HepG2 (cell line): ENCODE results near the gene FKBP5. TPM values are rescaled to one million over a fixed set of nuclear protein-coding genes. Genes with fewer than 3 reads are reported as not detected.

Experiments
- ATAC-seq: fragments of 200-7000 bp; cut with Tn5 transposase; 3 replicates; pipeline ENCODE4 v1.9.1; 2020; ENCODE audit warnings: mild to moderate bottlenecking, moderate library complexity
- BruUV-seq: library from RNA; stranded (reverse); fragments of 400-500 nt; replicated peaks from 2 replicates; lab custom pipeline; 2021; lab: Mats Ljungman, UMichigan
- CTCF ChIA-PET: fragments of 300-600 bp; formaldehyde crosslinking; extraction: SDS; loops from one replicate; lab custom pipeline; 2021; ENCODE audit warnings: low total read pairs, inconsistent platforms, low intra/inter-chr PET ratio; lab: Yijun Ruan, JAX
- POLR2A ChIA-PET: fragments of 350-600 bp; sonication (Branson Sonifier 250); formaldehyde crosslinking; loops from one replicate; lab custom pipeline; 2020; ENCODE audit warnings: antibody characterized with exemption, inconsistent platforms; lab: Yijun Ruan, JAX
- DNase-seq: peaks from one replicate; pipeline ENCODE4 v3.0.0-alpha.2; 2015; ENCODE audit warnings: low spot score
- FAIRE-seq: peaks from 3 replicates; lab custom pipeline; 2011; peaks lifted over from hg19 to GRCh38; lab: Jason Lieb, UNC
- H2AFZ ChIP-seq: one replicate; pipeline ENCODE4 v1.6.1; 2011; ENCODE audit warnings: low read length, inconsistent platforms
- H3K27ac ChIP-seq: fragments of 300-600 bp; 3 replicates; pipeline ENCODE4 v1.8.0; 2011; ENCODE audit warnings: mixed run types, mild to moderate bottlenecking, mixed read lengths, low read length, inconsistent platforms; ENCODE audit not compliant: insufficient read depth; ENCODE audit errors: extremely low read length
- H3K27me3 ChIP-seq, 2 experiments: fragments of 200-600 bp in 1 of 2; 2 replicates in 1 of 2; 3 replicates in 1 of 2; pipeline versions ENCODE4 v1.6.0 to v1.8.0; 2011; ENCODE audit warnings: low read length in 2 of 2, mild to moderate bottlenecking in 2 of 2, moderate library complexity in 2 of 2, inconsistent platforms in 1 of 2; ENCODE audit not compliant: insufficient read depth in 2 of 2, control insufficient read depth in 1 of 2
- H3K36me3 ChIP-seq, 2 experiments: fragments of 200-600 bp in 1 of 2; replicated peaks in 1 of 2; 2 replicates in 1 of 2; 3 replicates in 1 of 2; pipeline versions ENCODE4 v1.5.1 to v1.8.0; 2011; ENCODE audit warnings: low read length in 2 of 2, inconsistent platforms in 1 of 2; ENCODE audit not compliant: insufficient read depth in 2 of 2, control insufficient read depth in 1 of 2
- H3K4me1 ChIP-seq: 2 replicates; pipeline ENCODE4 v1.5.1; 2012; ENCODE audit warnings: low read length, inconsistent platforms; ENCODE audit not compliant: insufficient read depth
- H3K4me2 ChIP-seq: 2 replicates; pipeline ENCODE4 v1.6.0; 2011; ENCODE audit warnings: low read depth, low read length, inconsistent platforms
- H3K4me3 ChIP-seq, 3 experiments: fragments of 200-600 bp in 1 of 3; sonication (generic), shearing (Covaris generic) in 1 of 3; replicated peaks in 1 of 3; 2 replicates each; pipeline ENCODE4 v1.5.1; 2011 to 2016; ENCODE audit warnings: low read length in 3 of 3, inconsistent platforms in 2 of 3, low read depth in 2 of 3, mild to moderate bottlenecking in 2 of 3, control low read depth in 1 of 3, mixed read lengths in 1 of 3; ENCODE audit not compliant: insufficient read depth in 1 of 3
- H3K79me2 ChIP-seq: one replicate; pipeline ENCODE4 v1.6.1; 2011; ENCODE audit warnings: low read length, inconsistent platforms; ENCODE audit not compliant: insufficient read depth
- H3K9ac ChIP-seq: 2 replicates; pipeline ENCODE4 v1.6.0; 2011; ENCODE audit warnings: mild to moderate bottlenecking, low read depth, low read length, inconsistent platforms; ENCODE audit not compliant: insufficient read depth
- H3K9me3 ChIP-seq: 2 replicates; pipeline ENCODE4 v1.5.1; 2012; ENCODE audit warnings: mild to moderate bottlenecking, low read length
- H4K20me1 ChIP-seq: 2 replicates; pipeline ENCODE4 v1.6.0; 2011; ENCODE audit warnings: inconsistent platforms, mild to moderate bottlenecking, low read length, moderate library complexity; ENCODE audit not compliant: insufficient read depth
- FOXO4 ChIP-seq: sonication (generic); formaldehyde crosslinking; conservative IDR thresholded peaks from 2 replicates; pipeline ENCODE4 v1.8.1; 2023; ENCODE audit warnings: missing genetic modification reagents
- GATA4 ChIP-seq: sonication (generic); IDR thresholded peaks from 2 replicates; pipeline ENCODE4 v1.6.1; 2016; ENCODE audit warnings: antibody characterized with exemption, low read depth, borderline replicate concordance
- GRHL1 ChIP-seq: sonication (generic); formaldehyde crosslinking; conservative IDR thresholded peaks from 2 replicates; pipeline ENCODE4 v1.8.0; 2022; ENCODE audit warnings: missing genetic modification reagents
- PRDM4 ChIP-seq: sonication (generic); formaldehyde crosslinking; IDR thresholded peaks from 2 replicates; pipeline ENCODE4 v1.9.0; 2021; ENCODE audit warnings: missing genetic modification reagents, borderline replicate concordance
- SSRP1 ChIP-seq: IDR thresholded peaks from 2 replicates; pipeline ENCODE4 v1.6.1; 2016; ENCODE audit warnings: control low read depth
- ZGPAT ChIP-seq: IDR thresholded peaks from 2 replicates; pipeline ENCODE4 v1.6.1; 2016; ENCODE audit warnings: mild to moderate bottlenecking
- ZNF207 ChIP-seq: fragments of 450-650 bp; IDR thresholded peaks from 2 replicates; pipeline ENCODE4 v1.6.1; 2016; ENCODE audit warnings: antibody characterized with exemption, borderline replicate concordance
- ZNF331 ChIP-seq: sonication (generic); formaldehyde crosslinking; IDR thresholded peaks from 2 replicates; pipeline ENCODE4 v1.4.0; 2020; ENCODE audit warnings: missing genetic modification reagents
- ZNF333 ChIP-seq: sonication (generic); formaldehyde crosslinking; IDR thresholded peaks from 2 replicates; pipeline ENCODE4 v1.4.0; 2020; ENCODE audit warnings: mild to moderate bottlenecking, missing genetic modification reagents, borderline replicate concordance
- ZNF432 ChIP-seq: sonication (generic); formaldehyde crosslinking; IDR thresholded peaks from 2 replicates; pipeline ENCODE4 v1.5.0; 2020; ENCODE audit warnings: missing genetic modification reagents, mild to moderate bottlenecking, borderline replicate concordance
- WGBS: methylation state at CpG from one replicate; pipeline ENCODE4 v1.1.6; 2017; ENCODE audit warnings: low lambda C conversion rate; 5-methylcytosine and 5-hydroxymethylcytosine counted together
- in situ Hi-C: cut with HindIII; loops from 2 replicates; pipeline ENCODE4 v1.10.0; 2017; ENCODE audit warnings: low pct_unique_long_range_greater_than_20kb; ENCODE audit not compliant: extremely low pct_ligation_motif_present
- intact Hi-C: fragments of 100-400 bp; cut with micrococcal nuclease; formaldehyde crosslinking; loops from one replicate; pipeline ENCODE4 v1.10.0; 2022; ENCODE audit not compliant: unreplicated experiment
- polyA plus RNA-seq, 8 experiments: library from polyadenylated mRNA; depleted of rRNA in 3 of 8; stranded (reverse) in 7 of 8; unstranded in 1 of 8; fragments of >200 nt; fragmentation: Illumina TruSeq in 4 of 8; extraction: Trizol in 4 of 8; gene quantifications; 2 replicates each; pipeline versions ENCODE4 v1.2.1 to v1.2.3, GENCODE V29; 2011 to 2016; ENCODE audit warnings: low read depth in 4 of 8, missing spikeins in 1 of 8, mixed read lengths in 1 of 8; ENCODE audit not compliant: insufficient read depth in 1 of 8
- total RNA-seq, 5 experiments: library from RNA; depleted of rRNA; stranded (reverse); fragments of >200 nt; fragmentation: Illumina TruSeq; extraction: Trizol; gene quantifications; 2 replicates each; pipeline ENCODE4 v1.2.3, GENCODE V29; 2016; ENCODE audit warnings: low read depth in 1 of 5

Gene FKBP5
- total and polyA plus RNA-seq, 2 of the 13 experiments (the other 11 are each of a cell fraction or from before 2014, with no cell fraction given): 8.0 to 17.4 TPM

- Histone ChIP-seq H3K27ac (no peak overlapping the region), H3K9ac (no peak overlapping the region), H3K4me2 (no peak overlapping the region), H4K20me1 (no peaks in the 10 kb centered on the region), H3K4me1 (peaks cover 38% of the 10 kb centered on the region), H3K79me2 (no peaks in the 10 kb centered on the region), H3K36me3 (no peaks in the 10 kb centered on the region), H2AFZ (no peak overlapping the region), H3K4me3 (no peak overlapping the region), H3K27me3 (no peaks in the 10 kb centered on the region), H3K9me3 (no peaks in the 10 kb centered on the region)
- WGBS: 76% methylated on average over 19 of the region's 19 CpGs
- POLR2A ChIA-PET: no interaction called here
- intact Hi-C loops (no loop called here), in situ Hi-C loops (no loop called here)
- CTCF ChIA-PET: no interaction called here
- DNase-seq (no peak), ATAC-seq (no peak), FAIRE-seq (no peak)
- TF ChIP-seq PRDM4 (CRISPR knock-in tag): no peak
- no peak for TF ChIP-seq ZNF331 (CRISPR knock-in tag)
- no peak for TF ChIP-seq ZNF333 (CRISPR knock-in tag)
- TF ChIP-seq ZGPAT: no peak
- no peak for TF ChIP-seq GRHL1
- TF ChIP-seq ZNF207: 0 out of 2 replicates have a peak, but pooled peaks have one; percentile 14
- TF ChIP-seq SSRP1: no peak
- no peak for TF ChIP-seq ZNF432 (CRISPR knock-in tag)
- 0 out of 2 replicates have a peak, but pooled peaks have one; percentile 74 for TF ChIP-seq FOXO4 (CRISPR knock-in tag)
- TF ChIP-seq GATA4: no peak
- no TSS peak for BruUV-seq
These were observed 29.0 kb upstream of the FKBP5 start for GRCh38 chr6:35717449-35718374.
